K562 (cell line): ENCODE data around the gene DYRK1A. TPM values are rescaled to one million over a fixed set of nuclear protein-coding genes. Genes with fewer than 3 reads are reported as not detected.

Source experiments
- ATAC-seq: fragments of 200-7000 bp; cut with Tn5 transposase; 3 replicates; pipeline ENCODE4 v1.9.1; 2020; ENCODE audit warnings: moderate library complexity
- BruUV-seq: library from RNA; stranded (reverse); fragments of 400-500 nt; replicated peaks from 2 replicates; lab custom pipeline; 2021; lab: Mats Ljungman, UMichigan
- CTCF ChIA-PET: fragments of 300-600 bp; formaldehyde crosslinking; extraction: SDS; loops from one replicate; lab custom pipeline; 2021; ENCODE audit warnings: low intra/inter-chr PET ratio; lab: Yijun Ruan, JAX
- POLR2A ChIA-PET: fragments of 300-600, 350-650 bp; sonication (Branson Sonifier 250); formaldehyde crosslinking; extraction: SDS; loops from one replicate; lab custom pipeline; 2021; ENCODE audit warnings: antibody characterized with exemption, inconsistent platforms; lab: Yijun Ruan, JAX
- DNase-seq, 4 experiments: peaks; one replicate each; pipeline versions ENCODE4 v3.0.0 to v3.0.0-alpha.2; 2011 to 2018; ENCODE audit warnings: low spot score in 3 of 4, mixed read lengths in 3 of 4; ENCODE audit errors: extremely low read depth in 1 of 4
- FAIRE-seq: peaks from 2 replicates; lab custom pipeline; 2011; peaks lifted over from hg19 to GRCh38; lab: Jason Lieb, UNC
- H2AFZ ChIP-seq: 2 replicates; pipeline ENCODE4 v1.6.0; 2011; ENCODE audit warnings: low read depth, low read length, control low read depth, inconsistent platforms
- H3K27ac ChIP-seq: fragments of 200-600 bp; 3 replicates; pipeline ENCODE4 v1.8.0; 2011; ENCODE audit warnings: low read depth, mild to moderate bottlenecking, control low read depth, inconsistent platforms, low read length, moderate library complexity, mixed read lengths; ENCODE audit errors: extremely low read depth
- H3K27me3 ChIP-seq, 2 experiments: fragments of 300-600 bp in 1 of 2; 2 replicates in 1 of 2; 3 replicates in 1 of 2; pipeline versions ENCODE4 v1.6.0 to v1.8.0; 2011; ENCODE audit warnings: inconsistent platforms in 2 of 2, low read length in 2 of 2, mild to moderate bottlenecking in 1 of 2, mixed read lengths in 1 of 2, moderate library complexity in 1 of 2; ENCODE audit not compliant: control insufficient read depth in 2 of 2, insufficient read depth in 2 of 2
- H3K36me3 ChIP-seq: fragments of 300-600 bp; 3 replicates; pipeline ENCODE4 v1.8.0; 2011; ENCODE audit warnings: mild to moderate bottlenecking, low read length, inconsistent platforms; ENCODE audit not compliant: control insufficient read depth, insufficient read depth
- H3K4me1 ChIP-seq, 2 experiments: fragments of 200-600 bp in 1 of 2; replicated peaks in 1 of 2; 2 replicates in 1 of 2; 3 replicates in 1 of 2; pipeline versions ENCODE4 v1.5.1 to v1.8.0; 2011; ENCODE audit warnings: inconsistent platforms in 2 of 2, low read length in 2 of 2, mild to moderate bottlenecking in 1 of 2, mixed read lengths in 1 of 2, moderate library complexity in 1 of 2; ENCODE audit not compliant: control insufficient read depth in 2 of 2, insufficient read depth in 2 of 2
- H3K4me2 ChIP-seq: 2 replicates; pipeline ENCODE4 v1.6.1; 2011; ENCODE audit warnings: low read length, control low read depth, inconsistent platforms, mixed read lengths; ENCODE audit not compliant: insufficient read depth
- H3K4me3 ChIP-seq: fragments of 200-600 bp; sonication (generic), shearing (Covaris generic); 2 replicates; pipeline ENCODE4 v1.5.1; 2016; ENCODE audit warnings: control low read depth, inconsistent platforms
- H3K79me2 ChIP-seq: fragments of 200-600 bp; 3 replicates; pipeline ENCODE4 v1.8.0; 2011; ENCODE audit warnings: low read length, inconsistent platforms; ENCODE audit not compliant: control insufficient read depth, insufficient read depth
- H3K9ac ChIP-seq, 2 experiments: 2 replicates each; pipeline versions ENCODE4 v1.6.0 to v1.6.1; 2011; ENCODE audit warnings: low read depth in 2 of 2, low read length in 2 of 2, control low read depth in 1 of 2, inconsistent platforms in 1 of 2, mild to moderate bottlenecking in 1 of 2, mixed read lengths in 1 of 2; ENCODE audit not compliant: insufficient read depth in 1 of 2
- H3K9me1 ChIP-seq: one replicate; pipeline ENCODE4 v1.6.0; 2011; ENCODE audit warnings: inconsistent platforms, mild to moderate bottlenecking, low read length, moderate library complexity; ENCODE audit not compliant: control insufficient read depth, insufficient read depth
- H3K9me3 ChIP-seq: replicated peaks from 2 replicates; pipeline ENCODE4 v1.5.1; 2011; ENCODE audit warnings: low read depth, low read length, inconsistent platforms; ENCODE audit not compliant: control insufficient read depth, insufficient read depth
- H4K20me1 ChIP-seq: replicated peaks from 2 replicates; pipeline ENCODE4 v1.6.1; 2011; ENCODE audit warnings: low read length, inconsistent platforms, mixed read lengths; ENCODE audit not compliant: control insufficient read depth, insufficient read depth
- CBX2 ChIP-seq: fragments of 200-600 bp; sonication (generic); IDR thresholded peaks from one replicate; pipeline ENCODE4 v1.6.1; 2012; ENCODE audit warnings: mild to moderate bottlenecking, low read length, inconsistent platforms; ENCODE audit not compliant: insufficient read depth, poor library complexity, severe bottlenecking
- EHMT2 ChIP-seq: fragments of 450-650 bp; IDR thresholded peaks from 2 replicates; pipeline ENCODE4 v1.6.1; 2018; ENCODE audit warnings: antibody characterized with exemption
- POLR2AphosphoS2 ChIP-seq: IDR thresholded peaks from 2 replicates; pipeline ENCODE4 v1.6.1; 2012; ENCODE audit warnings: low read length, improper control_type of control experiment
- WGBS: fragments of 100-300 bp; shearing (Covaris generic); methylation state at CpG from one replicate; pipeline ENCODE4 v1.1.6; 2016; ENCODE audit warnings: low coverage, mixed read lengths; ENCODE audit not compliant: insufficient coverage; ENCODE audit errors: missing lambda C conversion rate; 5-methylcytosine and 5-hydroxymethylcytosine counted together
- in situ Hi-C: fragments of 300-500 bp; cut with MboI; formaldehyde crosslinking; loops from 4 replicates; pipeline ENCODE4 v1.15.0; 2018; ENCODE audit warnings: inconsistent platforms, mixed read lengths
- intact Hi-C: fragments of 100-400 bp; cut with micrococcal nuclease; formaldehyde crosslinking; loops from 2 replicates; pipeline ENCODE4 v1.14.2; 2022
- polyA plus RNA-seq, 8 experiments: library from polyadenylated mRNA; depleted of rRNA in 4 of 8; stranded (reverse) in 5 of 8; unstranded in 3 of 8; fragments of >200 nt; fragmentation: Nextera tagmentation in 2 of 8; fragmentation: Illumina TruSeq in 1 of 8; extraction: Ambion mirVana in 2 of 8; extraction: Trizol in 1 of 8; gene quantifications; 2 replicates each; pipeline versions ENCODE4 v1.2.1 to v1.2.3, GENCODE V29; 2011 to 2014; ENCODE audit warnings: inconsistent platforms in 1 of 8, missing spikeins in 1 of 8
- total RNA-seq, 7 experiments: library from RNA; depleted of rRNA in 6 of 7; stranded (reverse); fragments of >200 nt in 6 of 7; fragmentation: Illumina TruSeq in 2 of 7; extraction: Trizol in 2 of 7; gene quantifications; 2 replicates each; pipeline versions ENCODE4 v1.2.1 to v1.2.3, GENCODE V29; 2011 to 2021; ENCODE audit warnings: low replicate concordance in 1 of 7
- TF ChIP-seq, protein P1 (sequence below): sonication (generic); formaldehyde crosslinking; IDR thresholded peaks from 2 replicates; pipeline ENCODE4 v1.8.1; 2023; ENCODE audit warnings: mild to moderate bottlenecking, missing genetic modification reagents

DYRK1A gene
- total and polyA plus RNA-seq, 9 of the 15 experiments (the other 6 are each of a cell fraction or from before 2014, with no cell fraction given), result 3.7 to 64.8 (median 42.3) TPM

DNA sequence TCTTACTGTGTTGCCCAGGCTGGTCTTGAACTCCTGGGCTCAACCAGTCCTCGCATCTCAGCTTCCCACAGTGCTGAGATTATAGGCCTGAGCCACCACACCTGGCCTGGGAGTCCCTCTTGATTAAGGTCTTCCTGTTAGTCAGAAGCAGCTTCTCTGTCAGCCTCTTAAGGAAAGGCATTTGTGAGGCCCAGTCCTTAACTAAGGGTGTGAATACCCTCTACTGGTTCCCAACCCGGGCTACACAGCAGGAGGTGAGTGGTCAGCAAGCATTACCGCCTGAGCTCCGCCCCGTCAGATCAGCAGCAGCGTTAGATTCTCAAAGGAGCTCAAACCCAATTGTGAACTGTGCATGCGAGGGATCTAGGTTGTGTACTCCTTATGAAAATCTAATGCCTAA, 117.2 kb downstream of the DYRK1A start:
- Histone ChIP-seq H4K20me1 (no peaks in the 10 kb centered on the region), H3K9ac (no peak overlapping the region; a peak in 1 of 4 replicates), H3K9me1 (no peaks in the 10 kb centered on the region), H3K36me3 (peaks cover 73% of the 10 kb centered on the region), H3K9me3 (no peaks in the 10 kb centered on the region), H3K4me1 (no peaks in the 10 kb centered on the region), H2AFZ (no peak overlapping the region)
- CTCF ChIA-PET, result no interaction called here
- no TSS peak for BruUV-seq
- FAIRE-seq, result no peak
- TF ChIP-seq, protein P1, sequence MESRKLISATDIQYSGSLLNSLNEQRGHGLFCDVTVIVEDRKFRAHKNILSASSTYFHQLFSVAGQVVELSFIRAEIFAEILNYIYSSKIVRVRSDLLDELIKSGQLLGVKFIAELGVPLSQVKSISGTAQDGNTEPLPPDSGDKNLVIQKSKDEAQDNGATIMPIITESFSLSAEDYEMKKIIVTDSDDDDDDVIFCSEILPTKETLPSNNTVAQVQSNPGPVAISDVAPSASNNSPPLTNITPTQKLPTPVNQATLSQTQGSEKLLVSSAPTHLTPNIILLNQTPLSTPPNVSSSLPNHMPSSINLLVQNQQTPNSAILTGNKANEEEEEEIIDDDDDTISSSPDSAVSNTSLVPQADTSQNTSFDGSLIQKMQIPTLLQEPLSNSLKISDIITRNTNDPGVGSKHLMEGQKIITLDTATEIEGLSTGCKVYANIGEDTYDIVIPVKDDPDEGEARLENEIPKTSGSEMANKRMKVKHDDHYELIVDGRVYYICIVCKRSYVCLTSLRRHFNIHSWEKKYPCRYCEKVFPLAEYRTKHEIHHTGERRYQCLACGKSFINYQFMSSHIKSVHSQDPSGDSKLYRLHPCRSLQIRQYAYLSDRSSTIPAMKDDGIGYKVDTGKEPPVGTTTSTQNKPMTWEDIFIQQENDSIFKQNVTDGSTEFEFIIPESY, result peak; percentile 27; the same call in 1 of the 2 replicates
- no peak for TF ChIP-seq CBX2
- no peak for TF ChIP-seq EHMT2
- no peak for TF ChIP-seq POLR2AphosphoS2
- TF ChIP-seq, all 486 proteins: peak for 1
- peak; percentile 38 for ATAC-seq
- in situ Hi-C loops (no loop called here), intact Hi-C loops (no loop called here)
- H3K27me3 ChIP-seq, result no peaks in the 10 kb centered on the region
- no peak for DNase-seq
- 85% methylated on average over 7 of the region's 7 CpGs for whole genome bisulfite sequencing
- POLR2A ChIA-PET, result interaction anchor here (0.6 to 1.2 kb wide), 2 partner anchors 12 to 172 kb away, joined by 3 to 4 read pairs; no protein-coding TSS in a partner anchor
- no peak overlapping the region for H3K4me3 ChIP-seq
- H3K27ac ChIP-seq, result no peak overlapping the region
- peaks cover 11% of the 10 kb centered on the region for H3K79me2 ChIP-seq
- no peak overlapping the region for H3K4me2 ChIP-seq
